HG03139 (cell line): ENCODE measurements around the gene SMARCB1.

Experiments
- ATAC-seq: cut with Tn5 transposase; IDR thresholded peaks from one replicate; pipeline ENCODE4 v1.9.1; 2021; ENCODE audit not compliant: unreplicated experiment

SMARCB1 gene

DNA sequence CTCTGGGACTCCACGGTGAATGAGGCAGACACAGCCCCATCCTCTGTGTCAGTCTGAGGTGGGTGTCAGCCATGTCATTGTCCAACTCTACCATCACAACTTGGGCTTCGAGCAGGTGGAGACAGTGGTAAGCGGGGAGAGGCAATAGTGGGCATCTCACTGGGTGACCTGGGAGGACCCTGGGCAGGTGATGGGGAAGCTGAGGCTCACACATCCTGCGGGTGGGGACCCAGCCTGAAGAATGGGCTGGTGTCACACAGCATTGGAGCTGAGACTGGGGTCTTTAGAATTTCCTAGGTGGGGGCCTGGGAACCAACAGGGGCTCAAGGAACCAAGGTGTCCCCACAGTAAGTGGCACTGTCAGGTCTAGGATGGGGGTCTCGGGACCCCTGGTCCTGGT, 7.0 kb upstream of the SMARCB1 start:
- ATAC-seq = no peak

DNA sequence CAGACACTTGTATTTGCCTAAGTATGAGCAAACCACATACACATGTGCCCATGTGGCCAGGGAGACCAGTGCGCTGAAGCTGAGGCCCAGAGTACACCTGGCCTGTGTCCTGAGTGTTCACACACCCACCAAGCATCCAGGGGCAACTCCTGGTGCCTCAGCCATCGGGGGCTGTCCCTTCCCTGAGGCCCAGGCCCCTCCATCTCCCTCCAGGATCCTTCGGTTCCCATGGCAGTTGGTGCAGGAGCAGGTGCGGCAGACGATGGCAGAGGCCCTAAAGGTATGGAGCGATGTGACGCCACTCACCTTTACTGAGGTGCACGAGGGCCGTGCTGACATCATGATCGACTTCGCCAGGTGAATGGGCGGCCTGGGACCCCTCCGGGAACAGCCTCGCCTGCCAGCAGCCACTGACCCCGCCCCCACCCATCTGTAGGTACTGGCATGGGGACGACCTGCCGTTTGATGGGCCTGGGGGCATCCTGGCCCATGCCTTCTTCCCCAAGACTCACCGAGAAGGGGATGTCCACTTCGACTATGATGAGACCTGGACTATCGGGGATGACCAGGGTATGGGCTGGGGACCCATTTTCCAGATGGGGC, 6.5 kb upstream of the SMARCB1 start:
- ATAC-seq = no peak

DNA sequence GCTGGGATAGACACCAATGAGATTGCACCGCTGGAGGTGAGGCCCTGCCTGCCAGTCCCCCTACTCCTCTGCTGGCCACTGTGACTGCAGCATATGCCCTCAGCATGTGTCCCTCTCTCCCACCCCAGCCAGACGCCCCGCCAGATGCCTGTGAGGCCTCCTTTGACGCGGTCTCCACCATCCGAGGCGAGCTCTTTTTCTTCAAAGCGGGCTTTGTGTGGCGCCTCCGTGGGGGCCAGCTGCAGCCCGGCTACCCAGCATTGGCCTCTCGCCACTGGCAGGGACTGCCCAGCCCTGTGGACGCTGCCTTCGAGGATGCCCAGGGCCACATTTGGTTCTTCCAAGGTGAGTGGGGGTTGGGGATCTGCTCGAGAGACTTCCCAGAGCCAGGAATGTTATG, 5.7 kb upstream of the SMARCB1 start:
- no peak for ATAC-seq

DNA sequence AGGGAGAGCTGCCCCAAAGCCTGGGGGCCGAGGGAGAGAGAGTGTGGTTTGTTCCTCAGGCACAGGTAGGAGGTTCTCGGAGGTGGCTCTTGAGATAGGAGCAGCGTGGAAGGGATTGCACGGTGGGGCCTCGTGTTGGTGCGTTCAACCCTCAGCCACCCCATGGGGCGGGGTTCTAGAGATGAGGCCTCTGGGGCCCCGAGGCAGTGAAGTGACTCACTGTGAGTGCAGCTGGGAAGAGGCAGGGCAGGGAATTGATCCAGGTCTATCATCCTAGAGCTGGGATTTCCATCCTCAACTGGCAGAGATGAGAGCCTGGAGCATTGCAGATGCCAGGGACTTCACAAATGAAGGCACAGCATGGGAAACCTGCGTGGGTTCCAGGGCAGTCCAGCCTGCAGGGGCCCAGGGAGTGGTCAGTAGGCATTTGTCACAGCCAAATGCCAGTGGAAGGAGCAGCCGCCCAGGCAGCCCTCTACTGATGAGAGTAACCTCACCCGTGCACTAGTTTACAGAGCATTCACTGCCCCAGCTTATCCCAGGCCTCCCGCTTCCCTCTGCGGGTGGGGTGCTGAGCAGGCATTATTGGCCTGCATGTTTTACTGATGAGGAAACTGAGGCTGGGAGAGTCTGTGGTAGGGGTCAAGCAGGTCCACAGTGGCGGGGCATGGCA, 5.1 kb upstream of the SMARCB1 start:
- ATAC-seq = no peak

DNA sequence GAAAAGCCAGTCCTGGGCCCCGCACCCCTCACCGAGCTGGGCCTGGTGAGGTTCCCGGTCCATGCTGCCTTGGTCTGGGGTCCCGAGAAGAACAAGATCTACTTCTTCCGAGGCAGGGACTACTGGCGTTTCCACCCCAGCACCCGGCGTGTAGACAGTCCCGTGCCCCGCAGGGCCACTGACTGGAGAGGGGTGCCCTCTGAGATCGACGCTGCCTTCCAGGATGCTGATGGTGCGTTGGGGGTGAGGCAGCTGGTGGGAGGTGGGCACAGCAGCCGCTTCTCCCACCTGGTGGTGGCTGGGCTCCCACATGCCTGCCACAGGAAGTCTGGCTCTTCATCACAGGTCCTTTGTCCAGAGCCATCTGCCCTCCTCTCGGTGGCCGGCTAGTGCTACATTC, 4.5 kb upstream of the SMARCB1 start:
- no peak for ATAC-seq

DNA sequence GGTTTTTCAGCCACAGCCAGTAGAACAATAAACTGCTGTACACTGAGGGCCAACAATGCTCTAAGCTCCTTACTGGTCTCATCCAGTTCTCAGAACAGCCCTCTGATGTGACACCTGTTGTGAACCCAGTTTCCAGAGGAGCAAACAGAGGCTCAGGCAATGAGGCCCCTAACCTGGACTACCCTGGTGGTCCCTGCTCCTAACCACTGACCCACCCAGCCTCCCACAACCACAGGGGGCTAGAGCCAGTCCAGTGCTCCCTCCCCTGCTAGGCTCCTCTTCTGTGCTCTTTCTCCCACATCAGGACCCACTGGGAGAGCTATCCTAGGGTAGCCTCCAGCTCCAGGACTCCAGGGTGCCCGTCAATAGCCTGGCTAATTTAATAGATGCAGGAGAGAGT, 4.1 kb upstream of the SMARCB1 start:
- ATAC-seq = no peak

DNA sequence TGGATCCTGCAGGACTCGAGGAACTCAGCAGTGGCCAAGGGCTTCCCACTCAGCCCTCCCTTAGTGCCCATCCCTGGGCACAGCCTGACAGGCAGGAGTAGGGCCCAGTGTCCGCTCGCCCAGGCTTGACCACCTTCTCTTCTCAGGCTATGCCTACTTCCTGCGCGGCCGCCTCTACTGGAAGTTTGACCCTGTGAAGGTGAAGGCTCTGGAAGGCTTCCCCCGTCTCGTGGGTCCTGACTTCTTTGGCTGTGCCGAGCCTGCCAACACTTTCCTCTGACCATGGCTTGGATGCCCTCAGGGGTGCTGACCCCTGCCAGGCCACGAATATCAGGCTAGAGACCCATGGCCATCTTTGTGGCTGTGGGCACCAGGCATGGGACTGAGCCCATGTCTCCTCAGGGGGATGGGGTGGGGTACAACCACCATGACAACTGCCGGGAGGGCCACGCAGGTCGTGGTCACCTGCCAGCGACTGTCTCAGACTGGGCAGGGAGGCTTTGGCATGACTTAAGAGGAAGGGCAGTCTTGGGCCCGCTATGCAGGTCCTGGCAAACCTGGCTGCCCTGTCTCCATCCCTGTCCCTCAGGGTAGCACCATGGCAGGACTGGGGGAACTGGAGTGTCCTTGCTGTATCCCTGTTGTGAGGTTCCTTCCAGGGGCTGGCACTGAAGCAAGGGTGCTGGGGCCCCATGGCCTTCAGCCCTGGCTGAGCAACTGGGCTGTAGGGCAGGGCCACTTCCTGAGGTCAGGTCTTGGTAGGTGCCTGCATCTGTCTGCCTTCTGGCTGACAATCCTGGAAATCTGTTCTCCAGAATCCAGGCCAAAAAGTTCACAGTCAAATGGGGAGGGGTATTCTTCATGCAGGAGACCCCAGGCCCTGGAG, 3.3 kb upstream of the SMARCB1 start:
- no peak for ATAC-seq

DNA sequence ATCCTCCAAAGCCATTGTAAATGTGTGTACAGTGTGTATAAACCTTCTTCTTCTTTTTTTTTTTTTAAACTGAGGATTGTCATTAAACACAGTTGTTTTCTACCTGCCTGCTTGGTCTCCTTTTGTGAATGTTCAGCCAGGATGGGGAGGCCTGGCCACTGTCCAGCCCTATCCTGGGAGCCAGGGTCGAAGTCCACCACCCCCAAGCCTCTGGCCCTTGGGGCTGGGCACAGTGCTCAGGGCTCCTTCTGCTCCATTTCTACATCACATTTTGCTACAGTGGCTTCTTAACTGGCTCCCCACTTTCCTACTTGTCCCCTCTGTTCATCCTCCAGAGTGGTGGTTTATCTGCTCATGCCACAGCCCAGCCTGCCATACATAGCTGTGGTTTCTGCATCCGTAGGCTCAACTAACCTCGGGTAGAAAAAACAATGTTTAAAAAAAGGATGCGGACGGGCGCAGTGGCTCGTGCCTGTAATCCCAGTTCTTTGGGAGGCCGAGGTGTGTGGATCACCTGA, 2.5 kb upstream of the SMARCB1 start:
- no peak for ATAC-seq

DNA sequence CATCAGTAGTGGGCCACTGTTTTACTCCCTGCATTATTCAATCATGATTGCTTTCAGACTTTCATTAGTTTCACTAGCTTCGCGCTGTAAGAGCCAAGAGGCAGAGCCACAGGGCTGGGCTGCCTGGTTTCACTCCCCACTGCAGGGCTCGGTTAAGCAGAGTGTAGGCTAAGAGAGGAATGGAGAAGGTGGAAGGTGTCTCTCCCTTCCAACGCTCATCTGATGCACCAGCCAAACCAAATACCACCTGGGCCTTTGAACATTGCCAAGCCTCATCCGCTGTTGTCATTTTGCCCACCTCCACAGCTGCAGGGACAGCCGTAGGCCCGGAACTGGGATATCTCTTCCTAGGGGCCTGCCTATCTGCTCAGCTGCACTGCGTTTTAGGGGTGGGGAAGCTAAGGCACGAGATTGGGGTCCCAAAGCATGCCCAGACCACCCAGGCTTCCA, 480 bp upstream of the SMARCB1 start:
- ATAC-seq = no peak

DNA sequence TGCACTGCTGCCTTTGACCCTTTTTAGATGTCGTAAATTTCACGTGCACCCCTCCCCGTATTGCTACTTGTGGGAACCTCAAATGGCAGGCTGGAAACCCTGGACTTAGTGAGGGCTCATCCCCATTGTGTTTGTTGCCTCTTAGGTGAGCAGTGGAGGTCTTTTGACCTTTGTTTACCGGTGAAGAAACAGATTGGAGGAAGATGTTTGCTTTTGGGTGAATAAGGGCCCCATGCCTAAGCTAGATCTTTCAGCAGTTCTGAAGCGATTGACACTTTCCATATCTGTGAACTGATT, 782 bp downstream of the SMARCB1 start:
- ATAC-seq = peak; percentile 8

DNA sequence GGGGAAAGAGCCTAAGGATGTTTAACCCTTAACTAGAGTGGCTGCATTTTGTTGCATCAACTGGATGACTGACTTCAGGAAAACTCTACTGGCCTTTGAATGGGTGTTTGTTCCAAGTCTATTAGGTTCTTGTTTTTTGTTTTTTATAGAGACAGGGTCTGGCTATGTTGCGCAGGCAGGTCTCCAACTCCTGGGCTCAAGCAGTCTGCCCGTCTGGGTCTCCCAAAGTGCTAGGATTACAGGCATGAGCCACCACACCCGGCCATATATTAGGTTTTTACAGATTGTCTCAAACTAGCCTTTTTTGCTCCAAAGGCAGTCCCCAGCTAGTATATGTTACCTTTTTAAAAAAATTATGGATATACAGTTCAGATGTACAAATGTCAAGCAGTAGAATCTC, 1.1 kb downstream of the SMARCB1 start:
- no peak for ATAC-seq

DNA sequence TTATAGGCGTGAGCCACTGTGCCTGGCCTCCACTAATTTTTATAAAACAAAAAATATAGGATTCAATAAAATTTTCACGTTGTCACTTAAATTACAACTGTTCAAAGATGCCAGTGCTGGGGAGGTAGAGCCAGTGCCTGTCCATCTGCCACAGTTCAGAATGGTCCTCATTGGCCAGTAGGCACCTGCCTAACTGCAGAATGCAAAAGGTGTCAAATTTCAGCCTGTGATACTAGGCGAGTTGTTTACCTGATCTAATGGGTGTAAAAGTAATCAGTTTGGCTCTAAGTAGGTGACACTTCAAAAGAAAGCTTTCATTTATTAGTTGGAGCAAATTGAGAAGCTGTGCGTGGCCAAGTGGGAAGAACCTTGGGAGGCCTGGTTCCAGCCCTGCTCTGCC, 2.4 kb downstream of the SMARCB1 start:
- ATAC-seq = no peak

DNA sequence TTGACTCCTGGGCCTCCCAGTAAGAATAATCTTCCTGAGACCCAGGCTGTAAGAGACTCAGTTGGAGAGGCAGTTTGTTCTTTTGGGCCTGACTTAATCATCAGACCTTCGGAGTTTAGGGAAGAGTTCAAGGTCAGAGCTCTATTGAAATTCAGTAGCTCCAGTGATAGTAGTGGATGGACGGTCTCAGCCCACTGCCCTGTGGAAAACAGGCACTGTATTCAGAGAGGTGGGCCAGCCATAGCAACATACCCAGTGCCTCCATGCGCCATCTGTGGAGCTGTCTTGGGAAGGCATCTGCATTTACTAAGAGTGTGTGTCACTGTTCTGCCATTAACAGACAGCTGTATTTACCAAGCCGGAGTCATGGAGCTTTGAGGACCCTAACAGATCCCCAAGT, 2.9 kb downstream of the SMARCB1 start:
- ATAC-seq = no peak

DNA sequence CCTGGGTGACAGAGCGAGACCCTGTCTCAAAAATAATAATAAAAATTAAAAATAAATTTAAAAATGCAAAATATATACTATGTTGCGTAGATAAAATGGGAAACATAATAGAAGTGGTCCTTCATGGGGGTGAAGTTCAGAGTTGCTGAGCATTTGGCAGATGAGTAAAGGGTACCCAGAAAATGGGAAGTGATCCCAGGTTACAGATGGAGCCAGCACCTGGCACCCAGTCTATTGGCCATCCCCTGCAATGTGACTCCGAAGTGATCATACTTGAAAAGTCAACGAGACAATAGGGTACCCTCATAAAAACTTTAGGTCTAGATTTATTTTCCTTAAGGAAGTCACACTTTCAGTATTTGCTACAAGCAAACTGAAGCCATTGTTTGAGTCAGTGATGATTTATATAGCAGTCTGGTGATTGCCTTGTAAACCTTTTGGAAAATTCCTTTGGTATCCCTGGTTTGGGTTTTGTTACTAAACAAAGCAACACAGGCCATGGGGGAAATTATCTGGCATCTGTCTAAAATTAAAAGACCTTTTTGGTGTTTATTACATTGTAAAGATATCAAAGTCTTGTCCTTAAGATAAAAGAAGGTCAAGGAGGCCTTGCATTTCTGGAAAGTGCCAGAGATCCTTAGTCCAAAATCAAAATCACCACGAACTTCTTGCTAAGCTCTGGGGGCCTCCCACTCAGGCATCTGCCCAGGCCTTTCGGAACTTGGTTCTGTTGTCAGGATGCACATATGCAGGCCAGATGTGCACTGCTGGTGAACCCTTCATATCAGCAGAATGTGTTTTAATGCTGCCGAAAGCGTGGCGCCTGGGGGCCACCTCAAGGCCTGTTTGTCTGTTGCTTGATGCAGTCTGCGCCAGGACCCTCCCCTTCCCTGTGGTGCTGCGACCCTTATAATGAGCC, 4.3 kb downstream of the SMARCB1 start:
- no peak for ATAC-seq

DNA sequence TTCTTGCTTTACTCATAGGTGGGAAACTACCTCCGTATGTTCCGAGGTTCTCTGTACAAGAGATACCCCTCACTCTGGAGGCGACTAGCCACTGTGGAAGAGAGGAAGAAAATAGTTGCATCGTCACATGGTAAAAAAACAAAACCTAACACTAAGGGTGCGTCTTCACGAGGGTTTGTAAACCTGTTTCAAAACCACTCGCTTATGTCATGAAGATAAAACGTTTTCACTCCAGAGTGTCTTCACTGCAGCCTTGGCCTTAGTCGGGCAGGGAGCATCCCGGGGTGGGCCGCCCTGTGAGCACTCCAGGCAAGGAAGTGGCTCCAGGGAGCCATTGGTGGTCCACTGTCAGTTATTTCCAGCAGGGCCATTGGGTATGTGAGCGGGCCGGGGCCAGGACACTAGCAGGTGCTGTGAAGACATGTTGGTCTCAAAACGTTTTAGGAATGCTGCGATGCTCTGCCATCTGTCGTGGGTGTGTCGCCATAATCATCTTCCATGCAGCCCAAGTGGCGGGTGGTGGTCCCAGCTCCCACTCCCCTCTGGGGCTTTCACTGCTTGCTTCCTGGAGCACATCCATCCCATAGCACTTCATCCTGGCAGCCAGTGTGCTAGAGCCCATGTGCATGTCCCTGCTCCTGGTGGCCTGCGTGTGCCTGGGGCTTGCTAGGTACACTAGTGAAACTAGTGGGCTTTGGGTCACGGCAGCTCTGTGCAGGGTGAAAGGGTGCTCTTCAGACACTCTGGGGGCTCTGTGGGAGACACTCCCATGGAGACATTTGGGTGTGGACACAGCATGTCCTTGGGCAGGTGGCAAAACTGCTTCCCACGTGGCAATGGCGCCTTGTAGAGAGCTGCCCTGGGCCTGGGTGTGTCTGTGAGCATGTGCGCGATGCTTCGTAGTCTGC, 5.2 kb downstream of the SMARCB1 start:
- ATAC-seq = no peak

DNA sequence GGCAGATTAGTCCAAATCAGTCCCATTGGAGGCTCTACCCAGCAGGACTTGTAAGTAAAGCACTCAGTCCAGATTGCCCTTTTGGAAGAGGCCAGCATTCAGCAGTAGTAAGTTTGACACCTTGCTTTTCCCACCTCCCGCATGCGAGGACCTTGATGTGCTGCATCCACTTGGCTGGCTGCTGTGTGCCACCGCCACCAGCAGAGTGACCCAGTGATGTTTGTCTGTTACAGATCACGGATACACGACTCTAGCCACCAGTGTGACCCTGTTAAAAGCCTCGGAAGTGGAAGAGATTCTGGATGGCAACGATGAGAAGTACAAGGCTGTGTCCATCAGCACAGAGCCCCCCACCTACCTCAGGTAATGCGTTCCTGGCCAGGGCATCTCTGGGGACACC, 6.6 kb downstream of the SMARCB1 start:
- ATAC-seq = no peak

DNA sequence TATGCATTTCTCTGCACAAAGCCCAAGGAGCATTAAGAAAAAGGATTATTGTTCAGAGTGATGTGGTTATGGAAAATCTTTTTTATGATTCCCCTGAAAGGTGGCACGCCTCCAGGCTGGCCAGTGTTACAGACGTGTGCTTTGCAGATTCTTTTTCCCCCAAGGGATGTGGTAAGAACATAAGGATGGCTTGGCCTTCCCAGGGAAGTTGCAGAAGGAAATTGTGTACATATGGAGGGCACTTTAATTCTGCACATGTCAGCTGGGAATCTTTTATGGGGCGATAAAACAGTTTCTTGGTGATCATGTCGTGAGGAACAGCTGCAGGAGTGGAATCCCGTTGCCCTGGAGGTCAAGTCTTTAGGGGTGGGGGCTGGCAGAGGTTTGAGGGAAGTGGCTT, 9.7 kb downstream of the SMARCB1 start:
- ATAC-seq = no peak

DNA sequence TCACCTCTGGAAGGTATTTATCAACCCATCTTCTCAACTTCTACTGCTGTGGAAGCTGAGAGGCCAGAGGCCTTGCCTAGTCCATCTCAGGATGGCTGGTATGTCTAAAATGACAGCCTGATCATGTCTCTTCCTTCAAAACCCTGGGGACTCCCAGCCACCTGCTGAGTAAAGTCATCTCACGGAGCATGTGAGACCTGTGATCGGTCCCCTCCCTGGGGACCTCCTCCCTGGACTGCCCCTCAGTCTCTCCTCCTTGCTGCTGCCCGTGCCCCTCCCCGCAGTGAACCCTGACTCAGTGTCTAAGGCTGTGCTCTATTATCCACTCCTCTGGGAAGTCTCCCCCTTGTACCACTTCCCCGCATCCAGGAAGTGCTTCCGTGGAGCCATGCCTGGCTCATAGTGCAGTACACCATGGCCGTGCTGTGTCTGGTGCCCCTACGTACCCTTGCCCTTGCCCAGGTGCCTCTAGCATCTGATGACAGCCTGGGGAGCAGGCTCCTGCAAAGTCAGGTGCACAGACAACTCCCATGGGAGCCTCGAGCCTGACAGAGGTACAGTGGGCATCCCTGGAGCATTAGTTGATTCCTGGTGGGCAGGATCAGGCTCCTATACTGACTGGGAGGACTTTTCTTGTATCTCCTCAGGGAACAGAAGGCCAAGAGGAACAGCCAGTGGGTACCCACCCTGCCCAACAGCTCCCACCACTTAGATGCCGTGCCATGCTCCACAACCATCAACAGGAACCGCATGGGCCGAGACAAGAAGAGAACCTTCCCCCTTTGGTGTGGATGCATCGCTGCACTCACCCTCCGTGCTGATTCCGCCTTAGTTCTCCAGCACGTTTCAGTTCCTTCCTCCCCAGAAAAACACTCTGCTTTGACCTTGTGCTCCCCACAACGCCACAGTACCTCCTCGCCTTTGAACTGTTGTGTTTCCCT, 13.8 kb downstream of the SMARCB1 start:
- ATAC-seq = peak; percentile 49
